Dermis microvascular lymphatic vessel endothelial cell (primary cell): ENCODE results near the gene OR6C76. TPM values are rescaled to one million over a fixed set of nuclear protein-coding genes. Genes with fewer than 3 reads are reported as not detected.

ENCODE experiments used
- DNase-seq, 2 donors: peaks; one replicate each; pipeline versions ENCODE4 v3.0.0 to v3.0.0-alpha.2; 2010; ENCODE audit warnings: low read depth in 2 of 2
- total RNA-seq: library from RNA; depleted of rRNA; stranded (reverse); fragments of >200 nt; gene quantifications from 2 replicates; pipeline ENCODE4 v1.2.1, GENCODE V29; 2014

The OR6C76 gene
- total RNA-seq, 1 donor from 2014 or later, result not detected

DNA sequence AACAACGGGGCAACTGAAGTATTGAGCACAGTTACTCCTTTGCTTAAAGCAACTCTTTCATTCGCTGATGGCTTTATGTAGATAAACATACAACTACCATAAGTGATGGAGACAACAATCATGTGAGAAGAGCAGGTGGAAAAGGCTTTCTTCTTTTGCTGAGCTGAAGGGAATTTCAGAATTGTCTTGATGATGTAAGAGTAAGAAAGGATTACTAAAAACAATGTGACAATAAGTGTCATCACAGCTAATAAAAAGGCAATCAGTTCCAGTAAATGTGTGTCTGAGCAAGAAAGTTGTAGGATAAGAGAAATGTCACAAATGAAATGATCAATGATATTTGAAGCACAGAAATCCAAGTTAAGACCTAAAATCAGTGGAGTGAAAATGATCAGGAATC lies 43.2 kb downstream of the OR6C76 start:
- DNase-seq, result no peak

DNA sequence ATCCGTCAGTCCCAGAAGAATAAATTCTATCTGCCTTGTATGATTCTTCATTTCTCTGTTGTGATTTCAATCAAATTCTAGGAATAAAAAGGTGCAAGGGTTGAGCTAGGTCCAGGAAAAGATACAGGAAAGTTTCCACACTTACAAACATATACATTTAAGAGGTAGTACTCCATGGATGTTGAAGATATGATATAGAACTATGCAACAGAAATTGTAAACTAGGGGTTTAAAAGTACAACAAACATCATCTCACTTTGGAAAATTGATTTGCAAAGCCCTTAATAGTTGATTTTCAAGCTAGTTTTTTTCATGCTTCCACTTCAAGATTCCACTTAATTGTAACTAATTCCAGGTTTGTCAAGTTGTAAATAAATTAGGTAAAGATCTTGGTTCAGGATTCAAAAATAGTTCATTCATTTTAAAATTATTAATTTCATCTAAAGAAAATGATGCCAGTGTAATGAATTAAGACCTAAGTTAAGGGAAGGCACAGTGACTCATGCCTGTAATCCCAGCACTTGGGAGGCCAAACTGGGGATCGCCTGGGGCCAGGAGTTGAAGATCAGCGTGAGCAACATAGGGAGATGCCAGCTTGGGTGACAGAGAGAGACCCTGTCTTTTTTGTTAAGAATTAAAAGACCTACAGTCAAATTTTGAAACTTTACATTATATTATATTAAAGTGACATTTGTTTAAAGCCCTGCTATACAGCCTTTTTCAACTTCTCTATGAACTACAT lies 44.2 kb downstream of the OR6C76 start, which contains the start of gene OR6C70:
OR6C70 (minus strand) TSS at position 51 of the 742 bp plus-strand sequence; CDS start at position 51, 0 bp downstream.
- DNase-seq, result no peak

DNA sequence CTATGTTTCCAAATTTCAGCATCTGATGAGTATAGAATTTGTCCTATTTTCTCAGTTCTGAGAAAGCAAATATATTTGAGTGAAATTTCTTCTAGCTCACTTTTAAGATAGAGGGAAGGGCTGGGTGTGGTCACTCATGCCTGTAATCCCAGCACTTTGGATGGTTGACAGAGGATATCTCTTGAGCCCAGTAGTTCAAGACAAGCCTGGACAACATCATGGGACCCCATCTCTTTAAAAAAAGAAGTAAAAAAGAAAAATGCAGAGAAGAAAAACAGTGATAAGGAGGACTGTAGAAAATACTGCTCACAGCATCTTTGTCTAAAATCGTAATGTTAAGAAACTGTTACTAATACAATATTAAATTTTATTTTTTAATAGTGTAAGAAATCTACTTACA lies 46.2 kb downstream of the OR6C76 start:
- DNase-seq, result no peak

Other genes with a start within 250 kb of the OR6C76 start
- gene OR10A7, start 205.2 kb upstream of the OR6C76 start, total RNA-seq, result not detected in 2 replicates
- gene OR6C74, start 181.6 kb upstream of the OR6C76 start, total RNA-seq, result not detected in 2 replicates
- gene OR6C6, start 129.7 kb upstream of the OR6C76 start, total RNA-seq, result not detected in 2 replicates
- gene OR6C1, start 111.9 kb upstream of the OR6C76 start, total RNA-seq, result not detected in 2 replicates
- not detected in 2 replicates for gene OR6C3, start 95.5 kb upstream of the OR6C76 start, total RNA-seq
- not detected in 2 replicates for gene OR6C75, start 63.3 kb upstream of the OR6C76 start, total RNA-seq
- gene OR6C65, start 25.7 kb upstream of the OR6C76 start, total RNA-seq, result not detected in 2 replicates
- not detected in 2 replicates for gene OR6C2, start 17.8 kb downstream of the OR6C76 start, total RNA-seq
- gene OR6C70, start 43.9 kb downstream of the OR6C76 start, total RNA-seq, result not detected in 2 replicates
- not detected in 2 replicates for gene OR6C68, start 66.1 kb downstream of the OR6C76 start, total RNA-seq
- not detected in 2 replicates for gene OR6C4, start 123.3 kb downstream of the OR6C76 start, total RNA-seq
- gene OR2AP1, start 146.2 kb downstream of the OR6C76 start, total RNA-seq, result not detected in 2 replicates
- not detected in 2 replicates for gene OR10P1, start 210.6 kb downstream of the OR6C76 start, total RNA-seq